ENCODE data around the gene PTPRD.
"Not testable (repeated sequence)": the region's sequence is repeated elsewhere in the genome, so short reads cannot be mapped to it uniquely, and the experiment has no call there.

PTPRD gene

GRCh38 chr9:9099646-9100045 is 1513.2 kb downstream of the PTPRD start:
- DNase-seq, result no peak

GRCh38 chr9:9097254-9097653 is 1515.5 kb downstream of the PTPRD start:
- not testable (repeated sequence) for DNase-seq

DNA sequence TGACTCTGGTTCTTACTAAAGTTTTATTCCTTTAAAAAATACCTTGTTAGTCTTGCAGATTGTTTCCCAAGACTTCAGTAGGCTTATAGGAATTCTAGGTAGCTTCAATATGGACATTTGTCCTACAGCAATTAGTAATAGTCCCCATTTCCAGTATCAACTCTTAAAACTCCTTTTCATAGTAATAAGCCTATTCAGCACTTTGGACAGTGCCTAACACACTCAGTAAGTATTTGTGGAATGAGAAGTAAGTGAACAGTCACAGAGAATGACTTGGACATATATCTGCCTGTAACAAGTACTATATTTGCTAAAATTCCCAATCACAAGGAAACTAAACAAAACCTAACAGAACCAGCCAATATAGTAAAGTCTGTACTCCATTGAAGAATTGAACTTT is 1521.4 kb downstream of the PTPRD start:
- no peak for DNase-seq

- no peak for DNase-seq
Observed at GRCh38 chr9:9079473-9079872, 1533.3 kb downstream of the PTPRD start.

GRCh38 chr9:9078301-9078700 is 1534.5 kb downstream of the PTPRD start:
- no peak for DNase-seq

DNA sequence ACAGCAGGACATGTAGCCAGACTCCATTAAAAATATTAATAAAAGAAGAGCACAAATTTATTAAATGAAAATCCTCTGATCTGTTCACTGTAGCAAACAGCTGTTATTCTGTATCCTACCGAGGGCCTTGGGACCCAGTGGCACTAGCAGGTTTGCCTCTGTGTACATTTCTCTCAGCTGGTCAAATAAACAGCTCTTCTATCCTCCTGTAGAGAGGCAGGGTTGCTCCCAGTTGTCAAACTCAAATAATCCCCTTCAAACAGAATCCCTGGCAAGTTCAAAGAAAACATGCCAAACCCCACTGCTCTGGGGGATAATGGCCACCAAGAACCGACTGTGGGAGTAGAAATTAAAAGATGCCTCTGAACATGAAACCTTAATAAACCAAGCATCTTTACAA is 1551.2 kb downstream of the PTPRD start:
- no peak for DNase-seq

- no peak for DNase-seq
Observed at GRCh38 chr9:9054354-9054992, 1558.3 kb downstream of the PTPRD start.

GRCh38 chr9:9045572-9045971 is 1567.2 kb downstream of the PTPRD start:
- no peak for DNase-seq

DNA sequence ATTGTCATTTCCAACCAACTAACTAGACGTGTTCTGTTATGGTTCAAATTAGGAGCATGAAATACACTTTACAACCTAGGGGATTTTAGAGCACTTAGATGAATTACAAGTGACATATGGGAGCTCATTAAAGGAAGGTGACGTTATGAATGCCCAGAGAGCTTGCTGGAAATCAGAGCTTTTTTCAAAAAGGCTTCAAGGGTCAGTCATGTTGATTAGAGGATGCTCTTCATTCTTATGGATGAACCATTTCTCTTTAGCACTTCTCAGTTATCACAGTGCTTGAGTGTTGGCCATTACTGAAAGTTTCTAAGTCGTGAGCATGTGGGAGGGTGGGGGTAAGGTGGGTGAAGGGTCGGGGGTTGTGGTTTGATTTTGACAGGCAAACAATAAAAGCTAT is 1567.7 kb downstream of the PTPRD start:
- no peak for DNase-seq

GRCh38 chr9:9043788-9044187 is 1569.0 kb downstream of the PTPRD start:
- not testable (repeated sequence) for DNase-seq

- no peak for DNase-seq
Observed at GRCh38 chr9:9041756-9042155, 1571.0 kb downstream of the PTPRD start.

- no peak for DNase-seq
Observed at GRCh38 chr9:9033022-9033421, 1579.8 kb downstream of the PTPRD start.

DNA sequence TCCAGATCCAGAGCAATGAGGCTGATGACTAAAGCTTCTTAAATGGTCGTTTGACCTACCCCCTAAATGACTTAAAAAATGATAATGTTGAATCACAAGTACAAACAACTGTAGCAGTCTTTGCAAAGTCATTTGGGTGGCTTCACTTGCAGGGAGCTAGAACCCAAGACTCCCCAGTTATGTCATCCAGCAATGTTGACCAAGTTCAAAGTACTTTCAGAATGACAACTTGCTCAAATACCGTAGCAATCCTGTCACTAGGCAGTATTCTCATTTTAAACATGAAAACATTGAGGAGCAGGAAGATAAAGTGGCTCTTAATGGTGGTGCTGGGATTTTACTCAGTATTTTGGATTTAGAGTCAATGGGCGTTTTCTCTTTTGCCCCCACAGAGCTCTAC is 1596.2 kb downstream of the PTPRD start:
- no peak for DNase-seq

DNA sequence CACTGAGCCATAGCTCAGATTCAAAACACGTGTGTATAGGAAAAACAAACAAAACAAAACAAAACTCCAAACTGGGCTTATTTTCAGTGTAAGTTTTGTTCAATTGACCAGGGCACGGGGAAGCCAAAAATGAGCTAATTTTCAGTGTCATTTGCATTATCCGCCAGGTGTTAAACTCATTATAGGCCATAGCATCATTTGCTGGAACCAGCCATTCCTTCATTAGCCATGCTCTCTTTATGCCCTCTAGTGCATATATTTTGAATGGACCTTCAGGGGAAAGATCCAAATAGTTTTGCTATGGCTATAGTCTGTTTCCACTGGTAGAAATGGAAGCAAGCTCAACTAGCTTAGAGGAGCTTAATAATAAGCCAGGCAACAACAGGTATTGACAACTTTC is 1608.0 kb downstream of the PTPRD start:
- DNase-seq, result no peak

- DNase-seq, result no peak
Observed at GRCh38 chr9:9002826-9003583, 1609.8 kb downstream of the PTPRD start.

GRCh38 chr9:8980496-8981013 is 1632.2 kb downstream of the PTPRD start:
- DNase-seq, result no peak

GRCh38 chr9:8978334-8978733 is 1634.5 kb downstream of the PTPRD start:
- DNase-seq, result no peak

- DNase-seq, result not testable (repeated sequence)
Observed at GRCh38 chr9:8968350-8968749, 1644.5 kb downstream of the PTPRD start.

DNA sequence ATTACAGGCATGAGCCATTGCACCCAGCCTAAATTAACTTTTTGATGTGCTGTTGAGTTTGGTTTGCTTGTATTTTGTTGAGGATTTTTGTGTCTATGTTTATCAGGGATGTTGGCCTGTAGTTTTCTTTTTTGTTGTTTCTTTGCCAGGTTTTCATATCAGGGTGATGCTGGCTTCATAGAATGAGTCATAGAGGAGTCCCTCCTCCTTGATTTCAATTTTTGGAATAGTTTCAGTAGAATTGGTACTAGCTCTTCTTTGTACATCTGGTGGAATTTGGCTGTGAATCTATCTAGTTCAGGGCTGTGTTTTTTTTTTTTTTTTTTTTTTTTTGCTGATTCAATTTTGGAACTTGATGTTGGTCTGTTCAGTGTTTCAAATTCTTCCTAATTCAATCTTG is 1648.9 kb downstream of the PTPRD start:
- DNase-seq, result no peak

DNA sequence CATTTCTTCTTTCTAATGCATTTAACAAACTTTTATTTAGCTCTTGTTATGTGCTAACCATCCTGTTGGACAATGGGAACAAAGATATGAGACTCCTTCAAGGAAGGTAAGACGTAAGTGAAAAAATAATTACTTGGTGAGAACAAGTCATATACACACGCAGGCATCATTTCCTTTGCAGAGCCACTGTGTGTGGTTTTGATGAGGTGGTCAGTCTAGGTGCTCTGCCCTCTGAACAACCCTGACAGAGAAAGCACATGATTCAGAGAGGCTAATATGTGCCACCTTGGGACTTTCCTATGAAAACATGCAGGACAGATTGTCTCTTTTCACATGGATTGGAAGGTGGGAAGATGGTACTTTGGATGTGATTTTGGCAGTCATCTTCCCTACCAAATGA is 1650.7 kb downstream of the PTPRD start:
- no peak for DNase-seq

- DNase-seq, result no peak
Observed at GRCh38 chr9:8961186-8961851, 1651.5 kb downstream of the PTPRD start.

- DNase-seq, result no peak
Observed at GRCh38 chr9:8960254-8960653, 1652.5 kb downstream of the PTPRD start.

- DNase-seq, result no peak
Observed at GRCh38 chr9:8958358-8958757, 1654.4 kb downstream of the PTPRD start.

- DNase-seq, result no peak
Observed at GRCh38 chr9:8955315-8955714, 1657.5 kb downstream of the PTPRD start.

Measured in inflammatory macrophage treated with lipopolysaccharide for 4 hours (primary cell).